Tibial nerve (tissue), 4 donors: ENCODE results near the gene NFKBIE.

Experiments used
- CTCF ChIP-seq, 5 experiments: fragments of 200-600 bp in 3 of 5; fragments of 450-650 bp in 2 of 5; sonication (generic) in 3 of 5; IDR thresholded peaks; one replicate each; pipeline ENCODE4 v1.5.1; 2016 to 2019; ENCODE audit warnings: antibody characterized with exemption in 5 of 5, mild to moderate bottlenecking in 3 of 5, moderate library complexity in 2 of 5
- EP300 ChIP-seq, 2 donors: sonication (generic); formaldehyde crosslinking; IDR thresholded peaks; one replicate each; pipeline ENCODE4 v1.6.1; 2017; ENCODE audit warnings: antibody characterized with exemption in 2 of 2, mild to moderate bottlenecking in 1 of 2
- POLR2A ChIP-seq, 2 donors: fragments of 450-650 bp; IDR thresholded peaks; one replicate each; pipeline ENCODE4 v1.6.1; 2017; ENCODE audit warnings: antibody characterized with exemption in 2 of 2, mild to moderate bottlenecking in 2 of 2, moderate library complexity in 2 of 2

DNA sequence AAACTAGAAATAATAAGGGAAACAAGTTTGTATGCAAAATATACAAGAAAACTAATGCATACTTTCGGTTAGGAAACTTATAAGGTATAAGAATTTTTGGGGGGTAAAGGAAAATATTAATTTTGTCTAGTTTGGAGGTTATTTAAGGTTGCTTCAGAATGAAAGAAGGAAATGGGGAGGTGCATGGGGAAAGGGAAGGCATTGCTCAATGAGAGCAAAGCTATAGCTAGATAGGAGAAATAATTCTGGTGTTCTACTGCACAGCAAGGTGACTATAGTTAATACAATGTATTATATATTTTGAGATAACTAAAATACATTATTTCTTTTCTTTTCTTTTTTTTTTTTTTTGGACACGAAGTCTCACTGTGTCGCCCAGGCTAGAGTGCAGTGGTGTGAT, 54.1 kb downstream of the NFKBIE start:
- TF ChIP-seq CTCF (IDR thresholded peaks at IDR 0.05), result no peak
- no peak for TF ChIP-seq EP300 (IDR thresholded peaks at IDR 0.05)
- TF ChIP-seq POLR2A (IDR thresholded peaks at IDR 0.05), result no peak
